HG03095 (cell line): ENCODE results near the gene TARS1.

ENCODE experiments used
- ATAC-seq: cut with Tn5 transposase; IDR thresholded peaks from one replicate; pipeline ENCODE4 v1.9.1; 2021; ENCODE audit warnings: moderate library complexity; ENCODE audit not compliant: unreplicated experiment

Gene TARS1

GRCh38 chr5:33440482-33441240 lies at the start of gene TARS1:
TARS1 (plus strand) TSS chr5:33440965; CDS start chr5:33441087, 122 bp downstream.
- ATAC-seq, result peak; percentile 95

DNA sequence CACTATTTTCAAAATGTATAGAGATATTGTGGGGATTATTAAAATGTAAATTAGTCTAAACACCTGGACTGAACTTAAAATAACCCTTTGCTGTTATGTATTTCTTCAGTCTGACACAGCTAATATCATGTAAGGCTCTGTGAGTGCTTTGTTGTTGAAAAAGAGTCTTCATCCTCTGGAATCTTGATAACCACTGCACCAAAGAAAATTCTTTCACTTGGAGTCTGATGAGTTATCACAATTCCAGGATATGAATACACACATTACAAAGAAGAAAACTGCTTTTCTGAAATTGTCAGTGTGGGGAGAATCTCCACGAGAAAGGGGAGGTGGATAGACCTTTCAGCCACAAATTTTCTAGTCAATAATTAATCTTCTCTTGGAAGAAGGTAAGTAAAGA lies 42.3 kb upstream of the TARS1 start:
- no peak for ATAC-seq

DNA sequence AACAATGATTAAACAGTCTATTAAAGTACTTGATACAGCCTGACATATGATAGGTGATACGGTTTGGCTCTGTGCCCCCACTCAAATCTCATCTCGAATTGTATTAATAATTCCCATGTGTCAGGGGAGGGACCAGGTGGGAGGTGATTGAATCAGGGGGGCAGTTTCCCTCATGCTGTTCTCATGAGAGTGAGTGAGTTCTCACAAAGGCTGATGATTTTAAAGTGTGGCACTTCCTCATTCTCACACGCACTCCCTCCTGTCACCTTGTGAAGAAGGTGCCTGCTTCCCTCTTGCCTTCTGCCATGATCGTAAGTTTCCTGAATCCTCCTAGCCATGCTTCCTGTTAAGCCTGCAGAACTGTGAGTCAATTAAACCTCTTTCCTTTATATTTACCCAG lies 40.1 kb upstream of the TARS1 start:
- no peak for ATAC-seq

- ATAC-seq, result no peak
Observed at GRCh38 chr5:33401482-33402390, 39.0 kb upstream of the TARS1 start.

DNA sequence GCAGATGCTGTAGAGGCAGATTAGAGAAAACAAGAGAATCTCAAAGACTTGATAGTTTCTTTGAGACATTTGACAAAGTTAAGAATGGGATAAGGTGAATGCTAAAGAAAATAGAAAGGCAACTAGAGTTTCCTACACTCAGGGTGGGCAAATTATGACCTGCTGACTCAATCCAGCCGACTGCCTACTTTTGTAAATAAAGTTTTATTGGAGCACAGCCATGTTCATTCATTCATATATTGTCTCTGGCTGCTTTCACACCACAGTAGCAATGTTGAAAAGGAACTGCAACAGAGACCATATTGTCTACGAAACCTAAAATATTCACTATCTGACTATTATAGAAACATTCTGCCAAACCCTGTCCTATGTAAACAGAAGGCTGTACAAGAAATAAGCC lies 37.6 kb upstream of the TARS1 start:
- ATAC-seq, result no peak

DNA sequence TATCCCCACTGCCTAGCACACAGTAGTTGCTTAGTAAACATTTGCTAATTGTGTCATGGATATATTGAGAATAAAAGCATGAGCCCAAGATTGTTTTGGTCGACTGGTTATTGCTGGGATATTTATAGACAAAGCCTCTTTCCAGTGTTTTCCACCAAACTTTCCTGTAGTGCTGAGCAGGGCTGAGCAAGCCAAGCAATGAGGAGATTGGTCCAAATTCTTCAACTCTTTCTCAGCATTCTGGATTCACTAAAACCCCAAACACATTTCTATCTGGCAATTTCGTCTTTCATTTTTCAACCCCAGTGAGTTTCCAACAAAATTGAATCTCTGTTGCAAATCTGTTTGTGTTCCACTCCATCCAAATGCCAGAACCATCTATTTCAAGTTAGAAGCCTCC lies 31.9 kb upstream of the TARS1 start:
- no peak for ATAC-seq

GRCh38 chr5:33409435-33410170 lies 31.2 kb upstream of the TARS1 start:
- no peak for ATAC-seq

DNA sequence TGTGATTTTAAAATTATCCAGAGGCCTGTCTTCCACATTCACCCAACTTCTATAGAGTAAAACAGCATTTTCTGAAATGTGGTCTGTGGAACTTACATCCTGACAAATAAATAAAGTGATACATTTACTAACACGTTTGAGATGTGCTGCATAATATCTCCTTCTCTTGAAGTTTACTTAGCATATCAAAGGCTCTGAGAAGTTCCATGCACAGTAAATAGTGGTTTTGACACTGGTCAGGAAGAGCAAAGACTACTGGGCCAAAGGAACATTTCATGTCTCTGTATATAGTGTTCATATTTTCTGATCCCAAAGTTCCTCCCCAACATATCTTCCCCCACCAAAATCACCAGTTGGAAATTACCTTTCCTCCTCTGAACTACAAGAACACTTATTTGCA lies 30.5 kb upstream of the TARS1 start:
- ATAC-seq, result no peak

DNA sequence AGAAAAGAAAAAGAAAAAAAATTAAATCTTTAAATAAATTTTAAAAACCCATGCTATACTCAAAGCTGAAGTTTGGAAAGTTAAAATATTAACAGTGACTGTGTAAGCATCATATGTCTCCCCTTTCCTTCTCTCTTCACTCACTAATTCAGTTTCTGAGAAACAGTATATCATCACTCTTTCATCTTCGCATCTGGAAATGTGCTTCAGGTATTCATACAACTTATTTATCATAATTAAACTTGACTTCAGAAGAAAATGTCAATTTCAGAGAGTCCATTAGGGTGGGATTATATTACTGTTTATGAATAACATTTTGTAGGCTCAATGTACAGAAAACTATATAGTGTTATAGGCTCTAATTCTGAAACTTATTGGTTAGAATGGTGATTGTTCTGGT lies 29.3 kb upstream of the TARS1 start:
- no peak for ATAC-seq

GRCh38 chr5:33415811-33416354 lies 24.9 kb upstream of the TARS1 start:
- ATAC-seq, result no peak

DNA sequence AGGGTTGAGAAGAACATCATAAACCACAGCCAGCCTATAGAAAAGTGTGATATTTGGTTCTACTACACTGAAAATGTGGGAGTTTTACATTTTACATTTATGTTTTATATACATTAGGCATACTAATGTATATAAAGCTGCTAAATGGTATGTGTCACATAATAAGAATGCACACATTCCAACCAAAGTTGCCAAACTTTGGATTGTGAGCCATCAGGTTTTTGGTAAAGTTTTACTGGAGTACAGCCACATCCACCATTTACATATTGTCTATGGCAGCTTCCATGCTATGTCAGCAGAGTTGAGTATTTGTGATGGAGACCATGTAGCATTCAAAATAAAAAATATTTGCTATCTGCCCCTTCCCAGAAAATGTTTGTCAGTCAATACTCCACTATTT lies 23.1 kb upstream of the TARS1 start:
- ATAC-seq, result no peak

DNA sequence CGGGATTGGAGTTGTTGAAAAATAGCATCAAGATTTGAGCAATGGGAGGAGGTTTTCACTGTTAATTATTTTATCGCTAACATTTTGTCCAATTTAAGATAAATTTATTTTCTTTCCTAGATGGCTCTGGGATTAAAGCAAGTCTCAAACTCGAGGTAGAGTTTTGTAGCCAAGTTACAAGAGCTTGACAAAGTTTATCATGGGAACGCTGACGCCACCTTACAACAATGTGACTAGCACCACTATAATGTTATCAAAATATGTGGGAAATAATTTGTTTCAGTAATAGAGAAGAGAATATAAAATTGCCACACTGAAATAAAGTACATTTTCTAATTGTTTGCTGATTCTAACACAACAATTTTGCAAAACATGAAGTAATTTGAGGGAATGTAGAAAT lies 19.8 kb upstream of the TARS1 start:
- no peak for ATAC-seq

GRCh38 chr5:33422191-33422590 lies 18.6 kb upstream of the TARS1 start:
- no peak for ATAC-seq

DNA sequence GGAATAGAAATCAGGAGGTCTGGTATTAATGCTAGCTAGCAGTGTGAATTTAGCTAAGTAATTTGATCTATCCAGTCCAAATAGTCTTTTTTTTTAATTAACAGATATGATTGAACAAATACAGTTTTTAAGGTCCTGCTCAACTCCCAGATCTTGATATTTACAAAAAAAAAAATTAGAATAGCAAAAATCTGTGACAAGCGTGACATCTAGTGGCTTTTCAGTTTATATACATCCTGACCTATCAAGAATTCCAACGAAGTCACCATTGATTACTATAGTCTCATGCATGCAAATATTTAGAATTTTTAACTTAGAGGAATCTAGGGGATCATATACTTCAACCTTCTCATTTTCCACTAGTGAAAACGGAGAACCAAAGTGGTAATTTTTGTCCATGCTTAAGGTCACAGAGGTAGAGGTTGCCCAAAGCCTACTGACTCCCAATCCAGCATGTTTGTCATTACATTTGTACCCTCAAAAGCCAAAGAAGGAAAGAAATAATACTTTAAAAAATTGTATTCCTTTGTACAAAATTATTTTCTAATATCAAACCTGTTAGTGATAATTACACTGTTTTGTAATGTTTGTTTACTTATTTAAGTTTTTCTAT lies 17.6 kb upstream of the TARS1 start:
- ATAC-seq, result no peak

DNA sequence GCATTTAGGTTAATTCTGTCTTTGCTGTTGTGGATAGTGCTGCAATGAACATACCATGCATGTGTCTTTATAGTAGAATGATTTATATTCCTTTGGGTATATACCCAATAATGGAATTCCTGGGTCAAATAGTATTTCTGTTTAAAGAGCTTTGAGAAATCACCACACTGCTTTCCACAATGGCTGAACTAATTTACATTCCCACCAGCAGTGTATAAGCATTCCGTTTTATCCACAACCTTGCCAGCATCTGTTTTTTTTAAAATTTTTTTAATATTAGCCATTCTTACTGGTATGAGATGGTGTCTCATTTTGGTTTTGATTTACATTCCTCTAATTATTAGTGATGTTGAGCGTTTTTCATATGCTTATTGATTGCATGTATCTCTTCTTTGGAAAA lies 15.5 kb upstream of the TARS1 start:
- ATAC-seq, result no peak

DNA sequence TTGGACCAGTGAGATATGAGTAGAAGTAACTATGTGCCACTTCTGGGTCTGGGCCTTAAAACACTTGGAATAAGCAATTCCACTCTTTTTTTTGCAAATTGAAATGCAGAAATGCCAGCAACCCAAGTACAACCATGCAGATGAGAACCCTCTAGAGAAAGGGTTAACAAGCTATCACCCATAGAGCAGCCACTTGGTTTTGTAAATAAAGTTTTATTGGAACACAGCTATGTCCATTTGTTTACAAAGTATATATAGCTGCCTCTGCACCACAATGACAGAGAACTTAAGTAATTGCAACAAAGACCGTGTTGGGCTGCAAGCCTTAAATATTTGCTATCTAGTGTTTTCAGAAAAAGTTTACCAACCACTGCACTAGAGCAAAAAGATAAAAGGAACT lies 9.8 kb upstream of the TARS1 start:
- ATAC-seq, result no peak

DNA sequence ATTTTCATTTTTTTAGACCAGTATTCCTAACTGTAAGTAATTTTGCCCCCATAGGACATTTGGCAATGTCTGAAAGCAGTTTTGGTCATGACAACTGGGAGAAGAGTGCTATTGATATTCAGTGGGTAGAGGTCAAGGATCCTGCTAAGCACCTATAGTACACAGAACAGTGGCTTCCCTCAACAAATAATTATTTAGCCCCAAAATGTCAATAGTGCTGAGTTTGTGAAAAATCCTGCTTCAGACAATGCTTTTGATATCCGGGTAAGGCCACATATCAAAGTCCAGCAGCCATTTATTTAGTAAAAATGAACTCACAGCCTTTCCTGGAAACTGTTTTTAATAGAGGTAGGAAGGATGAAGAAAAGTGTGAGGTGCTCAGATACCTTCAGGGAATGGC lies 8.1 kb upstream of the TARS1 start:
- no peak for ATAC-seq

- ATAC-seq, result no peak
Observed at GRCh38 chr5:33433303-33434240, 7.2 kb upstream of the TARS1 start.

GRCh38 chr5:33435893-33436490 lies 4.8 kb upstream of the TARS1 start:
- ATAC-seq, result peak; percentile 40
